Measurements from ENCODE around the gene SNX27. TPM values are rescaled to one million over a fixed set of nuclear protein-coding genes. Genes with fewer than 3 reads are reported as not detected.

Gene SNX27
- polyA plus RNA-seq, 1 donor: 18.9 TPM

- DNase-seq (ENCODE audit: low read depth): no peak
Observed at GRCh38 chr1:151705146-151705545, 93.3 kb downstream of the SNX27 start.

GRCh38 chr1:151705753-151706463 lies 94.1 kb downstream of the SNX27 start:
- DNase-seq (ENCODE audit: low read depth): no peak

GRCh38 chr1:151706464-151707415 lies 94.9 kb downstream of the SNX27 start:
- DNase-seq (ENCODE audit: low read depth): no peak

GRCh38 chr1:151707541-151708065 lies 95.8 kb downstream of the SNX27 start:
- no peak for DNase-seq (ENCODE audit: low read depth)

- DNase-seq (ENCODE audit: low read depth): no peak
Observed at GRCh38 chr1:151708891-151709290, 97.0 kb downstream of the SNX27 start.

- no peak for DNase-seq (ENCODE audit: low read depth)
Observed at GRCh38 chr1:151710187-151710840, 98.5 kb downstream of the SNX27 start.

- DNase-seq (ENCODE audit: low read depth): no peak
Observed at GRCh38 chr1:151711044-151711800, 99.4 kb downstream of the SNX27 start.

- DNase-seq (ENCODE audit: low read depth): no peak
Observed at GRCh38 chr1:151711951-151712350, 100.1 kb downstream of the SNX27 start.

GRCh38 chr1:151713044-151713443 lies 101.2 kb downstream of the SNX27 start:
- no peak for DNase-seq (ENCODE audit: low read depth)

- no peak for DNase-seq (ENCODE audit: low read depth)
Observed at GRCh38 chr1:151713874-151714273, 102.0 kb downstream of the SNX27 start.

GRCh38 chr1:151714820-151715725 lies 103.2 kb downstream of the SNX27 start:
- no peak for DNase-seq (ENCODE audit: low read depth)

- no peak for DNase-seq (ENCODE audit: low read depth)
Observed at GRCh38 chr1:151715726-151716404, 104.0 kb downstream of the SNX27 start.

GRCh38 chr1:151716405-151716762 lies 104.5 kb downstream of the SNX27 start:
- no peak for DNase-seq (ENCODE audit: low read depth)

GRCh38 chr1:151716771-151717631 lies 105.2 kb downstream of the SNX27 start, which contains the start of gene CELF3:
Gene CELF3 (minus strand): TSS chr1:151716803. CDS start chr1:151716020, 783 bp downstream.
- no peak for DNase-seq (ENCODE audit: low read depth)

- DNase-seq (ENCODE audit: low read depth): no peak
Observed at GRCh38 chr1:151718011-151718431, 106.2 kb downstream of the SNX27 start.

- no peak for DNase-seq (ENCODE audit: low read depth)
Observed at GRCh38 chr1:151718666-151719065, 106.8 kb downstream of the SNX27 start.

GRCh38 chr1:151720125-151720524 lies 108.3 kb downstream of the SNX27 start:
- no peak for DNase-seq (ENCODE audit: low read depth)

GRCh38 chr1:151720554-151720953 lies 108.7 kb downstream of the SNX27 start:
- DNase-seq (ENCODE audit: low read depth): no peak
